ENCODE measurements around the gene ADGRG3. TPM values are rescaled to one million over a fixed set of nuclear protein-coding genes. Genes with fewer than 3 reads are reported as not detected.
A peak's percentile ranks its signal among the peaks of the same experiment; 100 is the strongest.

ADGRG3 gene
- total and polyA plus RNA-seq, 2 of the 13 experiments (the other 11 are each of a cell fraction or from before 2014, with no cell fraction given): 2.7 to 11.8 TPM

DNA sequence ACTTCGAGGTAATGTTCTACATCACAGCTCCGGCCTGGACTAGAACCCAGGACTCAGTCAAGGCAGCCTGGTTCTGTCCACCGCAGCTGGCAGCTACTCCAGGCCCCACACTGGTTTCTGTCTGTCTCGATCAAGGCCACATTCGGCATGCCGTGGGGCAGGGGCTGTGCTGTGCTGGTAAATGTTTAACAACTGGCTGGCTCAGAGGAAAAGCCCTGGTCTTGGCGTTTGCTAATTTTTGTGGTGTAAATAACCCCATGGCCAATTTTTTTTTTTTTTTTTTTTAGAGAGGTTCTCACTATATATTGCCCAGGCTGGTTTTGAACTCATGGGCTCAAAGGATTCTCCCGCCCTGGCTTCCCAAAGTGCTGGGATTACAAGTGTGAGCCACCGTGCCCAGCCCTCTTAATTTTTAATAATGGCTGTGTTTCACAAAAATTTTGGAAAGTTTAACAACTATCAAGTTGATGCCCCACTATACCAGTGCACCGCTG is 26.2 kb downstream of the ADGRG3 start (continued):
- TF ChIP-seq MLLT10 (CRISPR knock-in tag; IDR thresholded peaks at IDR 0.05): no peak
- TF ChIP-seq SSRP1 (CRISPR knock-in tag; IDR thresholded peaks at IDR 0.05): peak; percentile 45; the same call in 1 of the 2 replicates
- no peak for TF ChIP-seq ZNF660 (CRISPR knock-in tag; IDR thresholded peaks at IDR 0.05; ENCODE audit: borderline replicate concordance, low read depth)
- no peak; the same call in 1 of the 2 replicates for TF ChIP-seq LCORL (IDR thresholded peaks at IDR 0.05)
- TF ChIP-seq LCORL (CRISPR knock-in tag; IDR thresholded peaks at IDR 0.05): peak; percentile 76; the same call in 1 of the 2 replicates
- no peak for TF ChIP-seq ZNF280B (CRISPR knock-in tag; IDR thresholded peaks at IDR 0.05; ENCODE audit: borderline replicate concordance)

DNA sequence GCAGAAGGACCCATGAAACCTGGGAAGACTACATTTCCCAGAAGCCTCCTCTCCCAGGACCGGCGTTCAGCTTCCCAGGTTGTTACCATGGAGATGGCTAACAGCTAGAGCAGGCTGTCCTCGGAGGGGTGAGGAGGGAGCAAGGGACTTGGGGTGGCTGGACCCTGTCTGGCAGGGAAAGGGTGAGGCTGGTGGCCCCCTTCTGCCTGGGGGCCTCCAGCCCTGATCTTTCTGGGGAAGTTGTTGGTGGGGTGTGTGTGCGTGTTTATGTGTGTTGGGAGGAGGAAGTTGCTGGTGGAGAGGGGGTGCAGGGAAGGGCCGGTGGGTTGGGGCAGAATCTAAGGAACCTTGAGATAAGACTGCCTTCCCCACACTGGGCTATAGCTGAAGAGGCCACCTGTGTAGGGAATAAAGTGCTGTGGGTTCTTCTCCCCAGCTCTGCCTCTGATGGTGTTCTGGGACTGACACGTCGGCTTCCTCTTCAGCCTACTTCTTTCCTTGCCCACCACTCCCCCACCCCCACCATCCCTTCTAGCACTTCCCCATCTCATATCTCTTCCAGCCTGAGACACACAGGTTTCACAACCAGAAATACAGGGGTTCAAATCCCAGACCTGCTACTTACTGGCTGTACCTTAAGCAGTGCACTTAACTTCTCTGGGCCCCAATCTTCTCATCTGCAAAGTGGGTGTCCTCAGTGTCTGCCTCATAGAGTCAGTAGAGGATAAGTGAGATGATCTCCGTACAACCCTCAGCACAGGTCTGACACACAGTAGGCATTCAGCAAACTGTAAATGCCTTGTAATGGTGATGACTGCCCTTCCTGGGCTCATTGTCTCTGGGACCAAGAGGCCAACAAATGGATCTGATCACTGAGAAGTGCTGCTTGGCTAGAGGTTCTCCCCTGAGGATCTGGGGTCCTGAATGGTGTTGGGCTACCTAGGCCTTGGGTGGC is 26.9 kb downstream of the ADGRG3 start, which contains the start of gene DRC7:
Gene DRC7 (plus strand): TSS at position 82 of the 955 bp plus-strand sequence. CDS start 3,144 bp downstream, outside the sequence.
- 30% methylated on average over 8 of the region's 8 CpGs for WGBS (ENCODE audit: low lambda C conversion rate)
- DNase-seq (ENCODE audit: low spot score): peak; percentile 86
- no peaks in the 10 kb centered on the region for H3K9me3 ChIP-seq (ENCODE audit: low read length)
- no peaks in the 10 kb centered on the region for H3K27me3 ChIP-seq (ENCODE audit: control insufficient read depth in 1 of 2, insufficient read depth in 2 of 2, low read length in 2 of 2)
- FAIRE-seq: no peak
- H3K9ac ChIP-seq (ENCODE audit: insufficient read depth, low read depth, low read length): peak within 1 kb of the TSS; percentile 36
- intact Hi-C loops (cut with micrococcal nuclease; ENCODE audit: unreplicated experiment) (loop anchor here (1.0 kb wide), 2 partner anchors 28 to 46 kb away; no protein-coding TSS in a partner anchor), in situ Hi-C loops (cut with HindIII; ENCODE audit: extremely low pct_ligation_motif_present, low pct_unique_long_range_greater_than_20kb) (no loop called here)
- ATAC-seq: peak; percentile 92
- H3K4me1 ChIP-seq (ENCODE audit: insufficient read depth, low read length): peaks cover 81% of the 10 kb centered on the region
- POLR2A ChIA-PET: interaction anchor here (0.5 to 3.6 kb wide), 6 partner anchors 9 to 398 kb away, joined by 3 to 42 read pairs (median 8); partner anchors contain the start of genes ADGRG3 and KATNB1
- H3K4me3 ChIP-seq (replicated peaks in 1 of 3; ENCODE audit: insufficient read depth in 1 of 3, low read depth in 2 of 3, low read length in 3 of 3): peak within 1 kb of the TSS; percentile 30 to 54 (median 42)
- no peaks in the 10 kb centered on the region for H3K79me2 ChIP-seq (ENCODE audit: insufficient read depth, low read length)
- CTCF ChIA-PET (ENCODE audit: low intra/inter-chr PET ratio, low total read pairs): interaction anchor here (0.5 to 1.5 kb wide), 3 partner anchors 14 to 27 kb away, joined by 3 read pairs; partner anchors contain the start of gene ADGRG3
- no peaks in the 10 kb centered on the region for H4K20me1 ChIP-seq (ENCODE audit: insufficient read depth, low read length)
- BruUV-seq (replicated peaks): no TSS peak
- no peaks in the 10 kb centered on the region for H3K36me3 ChIP-seq (replicated peaks in 1 of 2; ENCODE audit: control insufficient read depth in 1 of 2, insufficient read depth in 2 of 2, low read length in 2 of 2)
- peak within 1 kb of the TSS; percentile 59 for H3K27ac ChIP-seq (ENCODE audit: extremely low read length, insufficient read depth, low read length)
- no peak within 1 kb of the TSS for H2AFZ ChIP-seq (ENCODE audit: low read length)
- peak within 1 kb of the TSS; percentile 81 for H3K4me2 ChIP-seq (ENCODE audit: low read depth, low read length)
- peak; percentile 80 for TF ChIP-seq RFX1 (IDR thresholded peaks at IDR 0.05)
- peak; percentile 74 for TF ChIP-seq SAP130 (CRISPR knock-in tag; IDR thresholded peaks at IDR 0.05; ENCODE audit: low read depth)
- peak; percentile 60 for TF ChIP-seq IRF2 (CRISPR knock-in tag; IDR thresholded peaks at IDR 0.05)
- TF ChIP-seq ELF1 (CRISPR knock-in tag; IDR thresholded peaks at IDR 0.05): peak; percentile 66
- TF ChIP-seq SNAPC5 (CRISPR knock-in tag; IDR thresholded peaks at IDR 0.05; ENCODE audit: borderline replicate concordance): no peak
- peak; percentile 98 for TF ChIP-seq THAP11 (CRISPR knock-in tag; IDR thresholded peaks at IDR 0.05)
- no peak for TF ChIP-seq MLXIP (CRISPR knock-in tag; IDR thresholded peaks at IDR 0.05; ENCODE audit: borderline replicate concordance)
- no peak for TF ChIP-seq ZNF256 (CRISPR knock-in tag; conservative IDR thresholded peaks at IDR 0.05)
- no peak for TF ChIP-seq RBFOX2 (IDR thresholded peaks at IDR 0.05; ENCODE audit: low read depth, low read length)
- TF ChIP-seq ZNF331 (CRISPR knock-in tag; IDR thresholded peaks at IDR 0.05): peak; percentile 13; the same call in 1 of the 2 replicates
- TF ChIP-seq HNRNPK (IDR thresholded peaks at IDR 0.05; ENCODE audit: low read depth, low read length, poor library complexity, severe bottlenecking): peak; percentile 72
- TF ChIP-seq TSC22D2 (CRISPR knock-in tag; IDR thresholded peaks at IDR 0.05; ENCODE audit: borderline replicate concordance): peak; percentile 71; the same call in 1 of the 2 replicates

Data from HepG2 (cell line).